ENCODE results near the gene ART1.

Gene ART1

GRCh38 chr11:3675971-3676370, 31.0 kb downstream of the ART1 start:
- TF ChIP-seq, protein P1, sequence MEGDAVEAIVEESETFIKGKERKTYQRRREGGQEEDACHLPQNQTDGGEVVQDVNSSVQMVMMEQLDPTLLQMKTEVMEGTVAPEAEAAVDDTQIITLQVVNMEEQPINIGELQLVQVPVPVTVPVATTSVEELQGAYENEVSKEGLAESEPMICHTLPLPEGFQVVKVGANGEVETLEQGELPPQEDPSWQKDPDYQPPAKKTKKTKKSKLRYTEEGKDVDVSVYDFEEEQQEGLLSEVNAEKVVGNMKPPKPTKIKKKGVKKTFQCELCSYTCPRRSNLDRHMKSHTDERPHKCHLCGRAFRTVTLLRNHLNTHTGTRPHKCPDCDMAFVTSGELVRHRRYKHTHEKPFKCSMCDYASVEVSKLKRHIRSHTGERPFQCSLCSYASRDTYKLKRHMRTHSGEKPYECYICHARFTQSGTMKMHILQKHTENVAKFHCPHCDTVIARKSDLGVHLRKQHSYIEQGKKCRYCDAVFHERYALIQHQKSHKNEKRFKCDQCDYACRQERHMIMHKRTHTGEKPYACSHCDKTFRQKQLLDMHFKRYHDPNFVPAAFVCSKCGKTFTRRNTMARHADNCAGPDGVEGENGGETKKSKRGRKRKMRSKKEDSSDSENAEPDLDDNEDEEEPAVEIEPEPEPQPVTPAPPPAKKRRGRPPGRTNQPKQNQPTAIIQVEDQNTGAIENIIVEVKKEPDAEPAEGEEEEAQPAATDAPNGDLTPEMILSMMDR (IDR thresholded peaks at IDR 0.05; ENCODE audit: low read depth, low read length, missing control alignments), result no peak
- no peak overlapping the region for H3K4me3 ChIP-seq (ENCODE audit: low read depth, low read length)
- no peak for DNase-seq (ENCODE audit: low read depth)

DNA sequence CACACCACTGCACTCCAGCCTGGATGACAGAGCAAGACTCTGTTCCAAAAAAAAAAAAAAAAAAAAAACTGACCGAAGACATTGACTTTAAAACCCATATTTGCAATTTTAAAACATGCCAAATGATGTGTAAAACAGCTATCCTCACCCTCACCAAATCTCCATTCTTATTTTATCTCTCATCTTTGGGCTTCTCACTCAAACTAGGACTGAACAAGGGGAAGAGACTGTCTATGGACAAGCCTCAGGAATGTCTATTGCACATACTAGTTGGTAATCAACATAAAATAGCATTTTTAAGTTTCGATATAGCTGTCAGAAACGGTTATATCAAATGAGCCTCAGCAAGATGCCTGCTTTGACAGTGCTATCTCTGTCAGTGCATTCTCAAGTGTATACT, 34.1 kb downstream of the ART1 start:
- TF ChIP-seq, protein P1 (IDR thresholded peaks at IDR 0.05; ENCODE audit: low read depth, low read length, missing control alignments), result no peak
- no peak overlapping the region for H3K4me3 ChIP-seq (ENCODE audit: low read depth, low read length)
- no peak for DNase-seq (ENCODE audit: low read depth)

DNA sequence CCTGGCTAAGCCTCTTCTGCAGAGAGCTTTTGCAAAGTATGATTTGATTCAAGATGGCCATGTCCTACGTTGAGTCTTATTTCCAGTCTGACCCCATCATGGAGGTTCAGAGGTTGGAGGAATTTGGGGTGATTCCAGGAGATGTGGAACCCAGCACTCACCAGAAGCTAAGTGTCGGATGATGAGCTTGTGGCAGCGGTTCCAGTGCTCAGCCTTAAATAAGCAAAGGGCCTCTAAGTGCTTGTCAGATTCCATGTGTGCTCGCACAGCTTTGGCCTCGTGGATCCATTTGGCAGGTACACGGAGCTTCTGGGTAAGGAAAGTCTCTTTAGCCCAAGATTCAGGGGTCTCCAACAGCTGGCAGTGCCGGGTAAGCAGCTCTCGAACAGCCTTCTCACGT, 38.1 kb downstream of the ART1 start:
- TF ChIP-seq, protein P1 (IDR thresholded peaks at IDR 0.05; ENCODE audit: low read depth, low read length, missing control alignments), result no peak
- no peak overlapping the region for H3K4me3 ChIP-seq (ENCODE audit: low read depth, low read length)
- no peak for DNase-seq (ENCODE audit: low read depth)

DNA sequence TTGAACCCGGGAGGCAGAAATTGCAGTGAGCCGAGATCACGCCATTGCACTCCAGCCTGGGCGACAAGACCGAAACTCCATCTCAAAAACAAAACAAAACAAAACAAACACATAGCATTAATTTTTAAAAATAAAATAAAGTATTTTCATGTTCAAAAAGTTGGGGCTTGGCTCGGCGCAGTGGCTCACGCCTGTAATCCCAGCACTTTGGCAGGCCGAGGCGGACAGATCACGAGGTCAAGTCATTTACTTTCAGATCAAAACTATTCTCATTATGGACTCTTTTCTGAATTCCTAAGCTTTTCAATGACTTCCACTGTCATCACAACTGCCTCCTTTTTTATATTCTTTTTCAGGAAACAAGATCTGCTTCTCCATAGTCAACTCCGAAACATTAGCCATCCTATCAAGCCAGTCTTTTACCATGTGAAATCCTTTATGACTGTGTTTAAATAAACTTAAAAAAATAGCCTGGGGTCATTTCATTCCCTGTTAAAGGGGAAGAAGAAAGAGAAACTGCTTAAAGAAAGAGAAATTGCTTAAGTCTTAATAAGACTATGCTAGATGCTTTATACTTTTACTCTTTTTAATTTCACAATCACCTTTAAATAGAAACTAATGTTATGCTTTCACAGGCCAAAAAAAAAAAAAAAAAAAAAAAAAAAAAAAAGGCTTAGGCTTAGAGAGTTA, 39.3 kb downstream of the ART1 start:
- TF ChIP-seq, protein P1 (IDR thresholded peaks at IDR 0.05; ENCODE audit: low read depth, low read length, missing control alignments), result no peak
- DNase-seq (ENCODE audit: low read depth), result no peak
- no peak overlapping the region for H3K4me3 ChIP-seq (ENCODE audit: low read depth, low read length)

- no peak for DNase-seq (ENCODE audit: low read depth)
- TF ChIP-seq, protein P1 (IDR thresholded peaks at IDR 0.05; ENCODE audit: low read depth, low read length, missing control alignments), result no peak
- no peak overlapping the region for H3K4me3 ChIP-seq (ENCODE audit: low read depth, low read length)
Observed at GRCh38 chr11:3684819-3685172, 39.9 kb downstream of the ART1 start.

DNA sequence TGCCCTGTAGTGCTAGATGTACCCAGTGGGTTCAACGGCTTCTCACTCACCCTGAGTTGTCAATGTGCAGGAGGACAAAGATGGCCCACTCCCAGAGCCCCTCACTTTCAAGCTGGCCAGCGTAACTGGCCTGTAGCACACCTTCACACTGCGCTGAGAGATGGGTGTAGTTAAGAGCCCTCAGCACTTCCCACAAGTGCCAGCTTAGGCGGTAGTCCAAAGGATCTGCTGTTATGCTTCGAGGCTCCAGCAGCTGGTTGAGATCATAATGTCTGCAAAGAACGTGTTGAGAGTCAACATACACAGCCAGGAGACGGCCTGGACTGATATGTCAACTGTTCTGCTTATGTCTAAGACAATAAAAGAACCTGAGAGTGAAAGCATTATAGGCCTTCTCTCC, 41.0 kb downstream of the ART1 start:
- no peak overlapping the region for H3K4me3 ChIP-seq (ENCODE audit: low read depth, low read length)
- TF ChIP-seq, protein P1 (IDR thresholded peaks at IDR 0.05; ENCODE audit: low read depth, low read length, missing control alignments), result no peak
- no peak for DNase-seq (ENCODE audit: low read depth)

DNA sequence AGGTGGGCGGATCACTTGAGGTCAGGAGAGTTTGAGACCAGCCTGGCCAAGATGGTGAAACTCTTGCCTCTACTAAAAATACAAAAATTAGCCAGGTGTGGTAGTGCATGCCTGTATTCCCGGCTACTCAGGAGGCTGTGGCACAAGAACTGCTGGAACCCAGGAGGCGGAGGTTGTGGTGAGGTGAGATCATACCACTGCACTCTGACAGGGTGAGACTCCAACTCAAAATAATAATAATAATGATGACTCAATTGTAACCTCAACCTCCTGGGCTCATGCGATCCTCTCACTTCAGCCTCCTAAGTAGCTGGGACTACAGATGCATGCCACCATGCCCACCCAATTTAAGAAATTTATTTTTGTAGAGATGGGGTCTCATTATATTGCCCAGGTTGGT, 41.8 kb downstream of the ART1 start:
- DNase-seq (ENCODE audit: low read depth), result no peak
- TF ChIP-seq, protein P1 (IDR thresholded peaks at IDR 0.05; ENCODE audit: low read depth, low read length, missing control alignments), result no peak

More for the DNA sequence above, 41.8 kb downstream of the ART1 start:
- H3K4me3 ChIP-seq (ENCODE audit: low read depth, low read length), result no peak overlapping the region

Measured in GM12864 (cell line).